Heart right ventricle (tissue), 16 donors: ENCODE measurements around the gene GPATCH8. TPM values are rescaled to one million over a fixed set of nuclear protein-coding genes. Genes with fewer than 3 reads are reported as not detected.

ENCODE experiments used
- ATAC-seq, 8 donors: fragments of 200-7000 bp; cut with Tn5 transposase; one replicate each; pipeline ENCODE4 v1.9.1; 2020; ENCODE audit warnings: mild to moderate bottlenecking in 8 of 8, moderate library complexity in 8 of 8, moderate number of reproducible peaks in 1 of 8
- DNase-seq, 2 donors: peaks; one replicate each; pipeline ENCODE4 v3.0.0-alpha.2; 2020
- H3K27ac ChIP-seq, 10 donors: fragments of 200-600 bp; sonication (generic) in 2 of 10; one replicate each; pipeline versions ENCODE4 v1.5.0 to v1.8.0; 2020 to 2022; ENCODE audit warnings: mild to moderate bottlenecking in 3 of 10
- H3K27me3 ChIP-seq, 7 donors: fragments of 200-600 bp; one replicate each; pipeline ENCODE4 v1.8.0; 2021 to 2022; ENCODE audit warnings: mild to moderate bottlenecking in 2 of 7
- H3K36me3 ChIP-seq, 9 donors: fragments of 200-600 bp; sonication (generic) in 1 of 9; one replicate each; pipeline versions ENCODE4 v1.5.0 to v1.8.0; 2020 to 2022; ENCODE audit warnings: mild to moderate bottlenecking in 2 of 9
- H3K4me1 ChIP-seq, 9 donors: fragments of 200-600 bp; sonication (generic) in 1 of 9; one replicate each; pipeline versions ENCODE4 v1.5.0 to v1.8.0; 2020 to 2022; ENCODE audit warnings: mild to moderate bottlenecking in 4 of 9
- H3K4me3 ChIP-seq, 10 donors: fragments of 200-600 bp; sonication (generic) in 2 of 10; one replicate each; pipeline versions ENCODE4 v1.5.0 to v1.8.0; 2020 to 2022; ENCODE audit warnings: mild to moderate bottlenecking in 7 of 10, moderate library complexity in 2 of 10
- H3K9me3 ChIP-seq, 11 donors: fragments of 200-600 bp in 10 of 11; sonication (generic) in 2 of 11; one replicate each; pipeline versions ENCODE4 v1.5.0 to v1.8.0; 2013 to 2022; ENCODE audit warnings: mild to moderate bottlenecking in 2 of 11, control low read depth in 1 of 11, moderate library complexity in 1 of 11
- WGBS, 2 donors: extraction: QIAGEN DNeasy Blood & Tissue Kit; methylation state at CpG; one replicate each; pipeline ENCODE4 v1.1.7; 2013; ENCODE audit warnings: inconsistent platforms in 1 of 2; 5-methylcytosine and 5-hydroxymethylcytosine counted together
- intact Hi-C, 10 donors: fragments of 100-400 bp; cut with DNase I; formaldehyde crosslinking; loops; one replicate each; pipeline versions ENCODE4 v1.11.1 to v1.14.2; 2022
- polyA plus RNA-seq, 2 donors: library from polyadenylated mRNA; stranded (reverse); fragments of 200-250 nt; gene quantifications; one replicate each; pipeline ENCODE4 v1.2.3, GENCODE V29; 2013
- total RNA-seq, 10 donors: library from RNA; stranded (reverse); fragmentation: NEBNext Ultra II Directional in 3 of 10; extraction: Animal tissue kit (Norgen Biotek cat#: 25700) in 3 of 10; gene quantifications; one replicate each; pipeline versions ENCODE4 v1.2.1 to v1.2.4, GENCODE V29; 2021 to 2023
- TF ChIP-seq, protein P1 (sequence below), 9 donors: fragments of 200-600 bp; sonication (generic) in 2 of 9; IDR thresholded peaks; one replicate each; pipeline versions ENCODE4 v1.5.0 to v1.8.0; 2021 to 2022; ENCODE audit warnings: antibody characterized with exemption in 9 of 9, mild to moderate bottlenecking in 5 of 9, moderate library complexity in 1 of 9
- donor health status: Arrhythmogenic right ventricular cardiomyopathy.
- donor health status: ischemic (EF 13 %, LVEDD 7.1; RV severe dilation, severe dysfunction).
- donor health status: healthy with polysubstance abuse.
- donor health status: DM: no; HTN: yes; CAD: no.
- donor health status: DM: no; HTN: no; CAD: no.
- donor health status: ischemic (EF 25% LVEDD 6.9; RV normal size, moderate dysfunction).
- donor health status: ischemic (EF 25% LVEDD 5.7; RV mildly dilated, moderate dysfunction).
- donor health status: healthy.
- donor health status: DM: yes; HTN: yes; CAD: no.
- donor health status: Ischemic cardiomyopathy.
- donor health status: ischemic (EF 35%, LVEDD 5.7; RV mildly dilated, moderate dysfunction).
- donor health status: nonischemic (EF 11% LVEDD 7.7; RV severe dilation, severe dysfunction).
- donor health status: DM: yes; HTN: yes; CAD: no.
- donor health status: PGD.
- donor health status: ischemic (EF 29% LVEDD 5.4; RV normal size, mild dysfunction).
- donor health status: nonischemic (EF 23%, LVEDD 6.1; RV moderate dilation, normal function).

Gene GPATCH8
- total and polyA plus RNA-seq, 12 donors = 5.8 to 25.1 (median 22.0) TPM

DNA sequence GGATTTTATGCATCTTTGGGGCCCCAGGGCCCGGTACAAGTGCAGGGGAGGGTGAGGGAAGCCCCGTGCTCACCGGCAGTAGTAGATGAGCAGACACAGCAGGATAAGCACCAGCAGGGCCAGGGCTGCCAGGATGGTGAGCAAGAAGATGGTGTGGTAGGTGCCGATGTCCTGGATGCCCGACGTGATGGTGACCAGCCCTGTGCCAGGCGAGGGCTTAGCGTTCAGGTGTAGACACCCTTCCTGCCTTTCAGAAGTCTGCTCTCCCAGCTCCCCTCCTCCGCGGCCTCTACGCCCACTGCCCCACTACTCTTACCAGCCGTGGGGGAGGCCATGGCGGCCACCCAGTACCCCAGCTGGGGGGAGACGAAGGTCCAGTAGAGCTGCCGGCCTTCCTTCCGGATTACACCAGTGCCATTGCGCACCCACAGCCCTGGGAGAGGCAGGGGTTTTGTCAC, 147.5 kb downstream of the GPATCH8 start:
- intact Hi-C loops = no loop called here
- H3K27ac ChIP-seq = no peak overlapping the region
- peaks cover 0 to 26% (median 20%) of the 10 kb centered on the region in 9 donors for H3K36me3 ChIP-seq
- no peaks in the 10 kb centered on the region for H3K9me3 ChIP-seq
- WGBS, 2 donors = 87 to 91% methylated on average over 17 of the region's 17 CpGs
- H3K4me1 ChIP-seq = peaks cover 0 to under 1% (median 0%) of the 10 kb centered on the region in 9 donors
- TF ChIP-seq, protein P1, sequence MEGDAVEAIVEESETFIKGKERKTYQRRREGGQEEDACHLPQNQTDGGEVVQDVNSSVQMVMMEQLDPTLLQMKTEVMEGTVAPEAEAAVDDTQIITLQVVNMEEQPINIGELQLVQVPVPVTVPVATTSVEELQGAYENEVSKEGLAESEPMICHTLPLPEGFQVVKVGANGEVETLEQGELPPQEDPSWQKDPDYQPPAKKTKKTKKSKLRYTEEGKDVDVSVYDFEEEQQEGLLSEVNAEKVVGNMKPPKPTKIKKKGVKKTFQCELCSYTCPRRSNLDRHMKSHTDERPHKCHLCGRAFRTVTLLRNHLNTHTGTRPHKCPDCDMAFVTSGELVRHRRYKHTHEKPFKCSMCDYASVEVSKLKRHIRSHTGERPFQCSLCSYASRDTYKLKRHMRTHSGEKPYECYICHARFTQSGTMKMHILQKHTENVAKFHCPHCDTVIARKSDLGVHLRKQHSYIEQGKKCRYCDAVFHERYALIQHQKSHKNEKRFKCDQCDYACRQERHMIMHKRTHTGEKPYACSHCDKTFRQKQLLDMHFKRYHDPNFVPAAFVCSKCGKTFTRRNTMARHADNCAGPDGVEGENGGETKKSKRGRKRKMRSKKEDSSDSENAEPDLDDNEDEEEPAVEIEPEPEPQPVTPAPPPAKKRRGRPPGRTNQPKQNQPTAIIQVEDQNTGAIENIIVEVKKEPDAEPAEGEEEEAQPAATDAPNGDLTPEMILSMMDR (IDR thresholded peaks at IDR 0.05) = no peak
- no peak for DNase-seq
- H3K4me3 ChIP-seq = no peak overlapping the region
- no peak for ATAC-seq
- no peaks in the 10 kb centered on the region for H3K27me3 ChIP-seq

DNA sequence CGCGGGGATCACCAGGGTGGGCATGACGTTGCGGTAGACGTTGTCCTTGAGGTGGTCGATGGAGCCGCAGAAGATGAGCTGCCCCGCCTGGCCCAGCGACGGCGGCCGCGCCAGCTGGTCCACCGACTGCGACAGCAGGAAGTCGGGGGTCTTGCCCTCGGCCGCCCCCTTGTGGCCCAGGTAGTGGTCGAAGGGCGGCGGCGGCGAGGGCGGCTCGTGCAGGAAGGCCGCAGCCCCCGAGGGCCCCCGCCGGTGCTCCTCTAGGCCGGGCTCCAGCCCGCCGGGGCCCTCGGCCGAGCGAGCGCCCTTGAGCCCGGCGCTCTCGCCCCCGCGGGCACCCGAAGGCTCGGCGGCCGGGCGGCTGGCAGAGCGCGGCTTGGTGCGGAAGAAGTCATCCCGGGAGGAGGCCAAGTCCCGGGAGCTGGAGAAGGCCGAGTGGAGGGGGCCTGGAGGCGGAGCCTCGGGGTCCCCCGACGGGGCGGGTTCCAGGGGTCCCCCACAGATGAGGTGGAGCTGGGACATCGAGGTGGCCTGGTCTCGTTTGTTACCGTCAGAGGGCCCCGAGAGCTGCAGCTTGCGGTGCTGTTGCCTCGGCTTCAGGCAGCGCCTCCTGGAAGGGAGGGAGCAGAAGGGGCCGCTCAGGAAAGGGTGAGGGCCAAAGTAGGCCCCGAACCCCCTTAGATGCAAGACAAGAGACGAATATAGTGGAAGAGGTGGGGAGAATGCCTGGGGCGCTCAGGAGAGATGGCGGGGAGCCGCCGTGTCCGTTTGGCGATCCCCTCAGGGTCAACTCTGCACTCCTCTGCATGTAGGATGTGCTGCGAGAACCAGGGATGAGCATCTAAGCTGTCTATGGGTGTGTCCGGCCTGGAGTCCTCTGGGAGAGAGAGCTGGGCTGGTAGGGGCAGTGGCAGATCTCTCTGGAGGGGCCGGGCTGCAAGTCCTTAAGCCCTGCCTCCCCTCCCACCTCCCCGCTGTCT, 148.3 kb downstream of the GPATCH8 start:
- ATAC-seq (peak in 1 of 8 donors; percentile 16), DNase-seq (peak in 1 of 2 donors; percentile 70)
- H3K9me3 ChIP-seq = no peaks in the 10 kb centered on the region
- H3K4me3 ChIP-seq = peak overlapping the region in 4 of 10 donors; percentile 23 to 51 (median 30)
- TF ChIP-seq, protein P1 (IDR thresholded peaks at IDR 0.05) = peak in 8 of 9 donors; percentile 29 to 58 (median 38)
- intact Hi-C loops = loop anchor here in 1 of 10 donors (5.0 kb wide), 1 partner anchor 167 kb away; no protein-coding TSS in a partner anchor
- H3K4me1 ChIP-seq = no peaks in the 10 kb centered on the region
- WGBS, 2 donors = 46 to 52% methylated on average over 69 to 77 of the region's 77 CpGs
- H3K36me3 ChIP-seq = peaks cover 0 to 34% (median 27%) of the 10 kb centered on the region in 9 donors
- H3K27me3 ChIP-seq = no peaks in the 10 kb centered on the region
- H3K27ac ChIP-seq = peak overlapping the region in 1 of 10 donors; percentile 28

DNA sequence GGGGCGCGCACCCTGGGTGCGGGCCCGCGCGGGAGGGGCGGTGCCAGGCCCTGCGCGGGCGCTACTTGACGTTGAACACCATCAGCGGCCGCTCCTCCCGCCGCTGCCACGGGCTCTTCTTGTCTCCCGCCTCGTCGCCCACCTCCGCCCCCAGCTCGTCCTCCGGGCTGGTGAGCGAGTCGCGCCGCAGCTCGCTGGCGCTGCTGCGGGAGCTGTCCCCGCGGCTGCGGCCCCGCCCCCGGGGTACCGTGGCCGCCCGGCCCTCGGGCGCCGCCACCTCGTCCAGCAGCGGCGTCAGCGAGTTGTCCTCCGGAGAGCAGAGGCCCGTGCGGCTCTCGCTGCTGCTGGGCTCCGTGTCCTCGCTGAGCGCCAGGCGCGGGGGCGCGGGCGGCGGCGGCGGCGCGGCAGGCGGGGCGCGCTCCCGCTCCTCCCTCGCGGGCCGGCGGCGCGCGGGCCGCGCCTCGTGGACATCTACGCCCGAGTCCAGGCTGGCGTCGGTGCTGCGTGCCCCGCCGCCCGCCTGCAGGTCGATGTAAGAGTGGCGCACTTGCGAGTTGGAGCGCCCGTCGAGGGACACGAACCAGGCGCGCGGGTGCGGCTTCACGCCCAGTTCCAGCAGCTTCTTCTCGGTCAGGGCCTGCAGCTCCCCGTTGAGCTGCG, 149.4 kb downstream of the GPATCH8 start:
- peak in 1 of 2 donors; percentile 54 for DNase-seq
- 23 to 39% methylated on average over 87 to 98 of the region's 98 CpGs for WGBS, 2 donors

More for the DNA sequence above, 149.4 kb downstream of the GPATCH8 start:
- no peaks in the 10 kb centered on the region for H3K9me3 ChIP-seq
- ATAC-seq = peak in 3 of 8 donors; percentile 21 to 41 (median 33)
- no peaks in the 10 kb centered on the region for H3K27me3 ChIP-seq
- intact Hi-C loops = loop anchor here in 1 of 10 donors (5.0 kb wide), 1 partner anchor 168 kb away; no protein-coding TSS in a partner anchor
- H3K27ac ChIP-seq = peak overlapping the region in 4 of 10 donors; percentile 23 to 60 (median 48)
- TF ChIP-seq, protein P1 (IDR thresholded peaks at IDR 0.05) = no peak
- peaks cover 0 to 44% (median 31%) of the 10 kb centered on the region in 9 donors for H3K36me3 ChIP-seq
- H3K4me1 ChIP-seq = peaks cover 0 to 8% (median 0%) of the 10 kb centered on the region in 9 donors
- peak overlapping the region in 9 of 10 donors; percentile 25 to 51 (median 40) for H3K4me3 ChIP-seq
